Neural progenitor cell (in vitro differentiated cells): Measurements from ENCODE around the gene PHF3. TPM values are rescaled to one million over a fixed set of nuclear protein-coding genes. Genes with fewer than 3 reads are reported as not detected.

ENCODE experiments used
- DNase-seq: peaks from one replicate; pipeline ENCODE4 v3.0.0-alpha.2; 2016; ENCODE audit warnings: low spot score
- H2AFZ ChIP-seq: fragments of 200-600 bp; sonication (generic); replicated peaks from 2 replicates; pipeline ENCODE4 v1.6.1; 2016; ENCODE audit warnings: antibody characterized with exemption
- H3F3A ChIP-seq: fragments of 200-600 bp; sonication (generic); 2 replicates; pipeline ENCODE4 v1.6.1; 2016; ENCODE audit warnings: antibody characterized with exemption, low read depth
- H3K27ac ChIP-seq: fragments of 200-600 bp; sonication (generic); 2 replicates; pipeline ENCODE4 v1.5.1; 2016; ENCODE audit warnings: mild to moderate bottlenecking
- H3K27me3 ChIP-seq: fragments of 200-600 bp; sonication (generic); 2 replicates; pipeline ENCODE4 v1.6.1; 2016; ENCODE audit warnings: mild to moderate bottlenecking, moderate library complexity
- H3K36me3 ChIP-seq: fragments of 200-600 bp; sonication (generic); 2 replicates; pipeline ENCODE4 v1.5.1; 2016
- H3K4me1 ChIP-seq: fragments of 200-600 bp; sonication (generic); 2 replicates; pipeline ENCODE4 v1.6.1; 2016; ENCODE audit warnings: mixed run types
- H3K4me2 ChIP-seq: fragments of 200-600 bp; sonication (generic); 2 replicates; pipeline ENCODE4 v1.6.1; 2016
- H3K4me3 ChIP-seq: fragments of 200-600 bp; sonication (generic); 2 replicates; pipeline ENCODE4 v1.5.1; 2016
- H3K79me2 ChIP-seq: fragments of 200-600 bp; sonication (generic); 2 replicates; pipeline ENCODE4 v1.6.1; 2016; ENCODE audit warnings: low read depth
- H3K9ac ChIP-seq: fragments of 200-600 bp; sonication (generic); 2 replicates; pipeline ENCODE4 v1.6.1; 2016
- H3K9me3 ChIP-seq: fragments of 200-600 bp; sonication (generic); 2 replicates; pipeline ENCODE4 v1.5.1; 2016; ENCODE audit warnings: low read depth
- H4K20me1 ChIP-seq: fragments of 200-600 bp; sonication (generic); 2 replicates; pipeline ENCODE4 v1.6.1; 2016; ENCODE audit warnings: low read depth
- H3K27ac Mint-ChIP-seq: 3 replicates; pipeline ENCODE4 v1.8.0; 2021; ENCODE audit warnings: mixed read lengths
- H3K27me3 Mint-ChIP-seq: 2 replicates; pipeline ENCODE4 v1.8.0; 2022; ENCODE audit warnings: low read depth, mild to moderate bottlenecking, inconsistent platforms, moderate library complexity, mixed read lengths; ENCODE audit not compliant: insufficient read depth
- H3K36me3 Mint-ChIP-seq: 3 replicates; pipeline ENCODE4 v1.8.0; 2021; ENCODE audit warnings: mixed read lengths
- H3K4me1 Mint-ChIP-seq: 3 replicates; pipeline ENCODE4 v1.8.0; 2021; ENCODE audit warnings: mixed read lengths
- H3K4me3 Mint-ChIP-seq: 3 replicates; pipeline ENCODE4 v1.8.0; 2021; ENCODE audit warnings: mild to moderate bottlenecking, moderate library complexity, mixed read lengths
- H3K9me3 Mint-ChIP-seq: 3 replicates; pipeline ENCODE4 v1.8.0; 2020; ENCODE audit warnings: mixed read lengths
- CTCF ChIP-seq: fragments of 200-600 bp; sonication (generic); IDR thresholded peaks from 2 replicates; pipeline ENCODE4 v1.5.1; 2017; ENCODE audit warnings: antibody characterized with exemption, mild to moderate bottlenecking
- EZH2 ChIP-seq: fragments of 200-600 bp; sonication (generic); IDR thresholded peaks from 2 replicates; pipeline ENCODE4 v1.6.1; 2017; ENCODE audit warnings: antibody characterized with exemption, mild to moderate bottlenecking, moderate library complexity
- EZH2phosphoT487 ChIP-seq: fragments of 200-600 bp; sonication (generic); IDR thresholded peaks from 2 replicates; pipeline ENCODE4 v1.6.1; 2017; ENCODE audit warnings: antibody characterized with exemption
- total RNA-seq: library from RNA; depleted of rRNA; stranded (reverse); fragments of >200 nt; gene quantifications from 2 replicates; pipeline ENCODE4 v1.2.3, GENCODE V29; 2015; ENCODE audit warnings: low replicate concordance

Gene PHF3
- total RNA-seq, 1 donor from 2014 or later, result 100 TPM

DNA sequence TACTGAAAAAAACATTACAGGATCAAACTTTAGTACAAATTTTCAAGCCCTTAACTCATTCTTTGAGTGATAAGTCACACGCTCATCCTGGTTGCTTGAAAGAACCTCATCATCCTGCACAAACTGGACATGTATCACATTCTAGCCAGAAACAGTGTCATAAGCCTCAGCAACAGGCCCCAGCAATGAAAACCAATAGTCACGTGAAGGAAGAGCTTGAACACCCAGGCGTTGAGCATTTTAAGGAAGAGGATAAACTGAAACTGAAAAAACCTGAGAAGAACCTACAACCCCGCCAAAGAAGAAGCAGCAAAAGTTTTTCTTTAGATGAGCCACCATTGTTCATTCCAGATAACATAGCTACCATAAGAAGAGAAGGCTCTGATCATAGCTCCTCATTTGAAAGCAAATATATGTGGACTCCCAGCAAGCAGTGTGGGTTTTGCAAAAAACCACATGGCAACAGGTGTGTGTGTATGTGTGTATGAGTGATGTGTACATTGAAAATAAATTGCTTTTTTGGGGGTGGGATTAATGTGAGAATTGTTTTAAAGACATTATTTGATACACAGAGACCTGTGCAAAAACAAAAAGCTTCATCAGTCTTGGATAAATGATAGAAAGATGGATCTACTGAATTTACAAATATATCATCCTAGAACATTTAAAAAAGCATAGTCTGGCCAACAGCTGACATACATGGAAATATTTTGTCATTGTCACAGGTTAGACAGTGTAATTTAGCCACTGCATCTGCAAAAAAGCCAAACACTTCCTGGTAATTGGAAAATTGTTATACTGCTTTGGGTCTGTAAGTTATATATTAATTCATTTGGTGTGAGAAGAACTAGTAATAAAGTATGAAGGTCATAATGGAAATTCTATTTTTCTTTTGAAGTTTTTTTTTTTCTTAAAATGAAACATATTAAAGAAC, 50.1 kb downstream of the PHF3 start:
- H3K27me3 Mint-ChIP-seq, result no peaks in the 10 kb centered on the region
- H3K4me3 Mint-ChIP-seq, result no peak overlapping the region
- H3K9me3 Mint-ChIP-seq, result peaks cover 3% of the 10 kb centered on the region
- Histone ChIP-seq H3K9ac (no peak overlapping the region), H3K36me3 (peaks cover 19% of the 10 kb centered on the region), H3K4me3 (no peak overlapping the region), H3K79me2 (peaks cover 57% of the 10 kb centered on the region), H3K27ac (no peak overlapping the region), H3K27me3 (no peaks in the 10 kb centered on the region), H3K9me3 (no peaks in the 10 kb centered on the region), H2AFZ (no peak overlapping the region), H3F3A (no peaks in the 10 kb centered on the region), H4K20me1 (peaks cover 15% of the 10 kb centered on the region), H3K4me2 (no peak overlapping the region), H3K4me1 (no peaks in the 10 kb centered on the region)
- no peak overlapping the region for H3K27ac Mint-ChIP-seq
- no peaks in the 10 kb centered on the region for H3K4me1 Mint-ChIP-seq
- TF ChIP-seq CTCF (no peak), EZH2phosphoT487 (no peak), EZH2 (no peak)
- peaks cover 48% of the 10 kb centered on the region for H3K36me3 Mint-ChIP-seq
- no peak for DNase-seq

GRCh38 chr6:63689421-63689820, 53.8 kb downstream of the PHF3 start:
- H2AFZ ChIP-seq, result no peak overlapping the region
- H3K27me3 Mint-ChIP-seq, result no peaks in the 10 kb centered on the region
- no peaks in the 10 kb centered on the region for H3K4me1 Mint-ChIP-seq
- H3K4me3 ChIP-seq, result no peak overlapping the region
- no peak overlapping the region for H3K9ac ChIP-seq
- TF ChIP-seq CTCF (no peak), EZH2phosphoT487 (no peak), EZH2 (no peak)
- H3K27ac Mint-ChIP-seq, result no peak overlapping the region
- H3F3A ChIP-seq, result no peaks in the 10 kb centered on the region
- H3K27me3 ChIP-seq, result no peaks in the 10 kb centered on the region
- H3K36me3 Mint-ChIP-seq, result peaks cover 39% of the 10 kb centered on the region
- no peaks in the 10 kb centered on the region for H4K20me1 ChIP-seq
- peaks cover 40% of the 10 kb centered on the region for H3K79me2 ChIP-seq
- no peak overlapping the region for H3K4me3 Mint-ChIP-seq
- no peaks in the 10 kb centered on the region for H3K9me3 ChIP-seq
- H3K4me1 ChIP-seq, result no peaks in the 10 kb centered on the region
- H3K9me3 Mint-ChIP-seq, result no peaks in the 10 kb centered on the region
- no peak for DNase-seq
- H3K36me3 ChIP-seq, result peaks cover 12% of the 10 kb centered on the region
- H3K4me2 ChIP-seq, result no peak overlapping the region
- H3K27ac ChIP-seq, result no peak overlapping the region

- H4K20me1 ChIP-seq, result no peaks in the 10 kb centered on the region
- TF ChIP-seq EZH2 (no peak), EZH2phosphoT487 (no peak), CTCF (no peak)
- H3F3A ChIP-seq, result no peaks in the 10 kb centered on the region
- no peak overlapping the region for H3K27ac ChIP-seq
- Mint-ChIP-seq H3K4me1 (no peaks in the 10 kb centered on the region), H3K36me3 (peaks cover 37% of the 10 kb centered on the region), H3K27ac (no peak overlapping the region), H3K9me3 (no peaks in the 10 kb centered on the region), H3K4me3 (no peak overlapping the region), H3K27me3 (no peaks in the 10 kb centered on the region)
- no peaks in the 10 kb centered on the region for H3K4me1 ChIP-seq
- no peak overlapping the region for H3K4me3 ChIP-seq
- H3K79me2 ChIP-seq, result peaks cover 36% of the 10 kb centered on the region
- H3K9ac ChIP-seq, result no peak overlapping the region
- DNase-seq, result no peak
- H3K36me3 ChIP-seq, result peaks cover 7% of the 10 kb centered on the region
- no peaks in the 10 kb centered on the region for H3K9me3 ChIP-seq
- no peaks in the 10 kb centered on the region for H3K27me3 ChIP-seq
- no peak overlapping the region for H2AFZ ChIP-seq
- no peak overlapping the region for H3K4me2 ChIP-seq
Measured at GRCh38 chr6:63690221-63690620, 54.6 kb downstream of the PHF3 start.
